SK-N-MC (cell line): ENCODE data around the gene AHRR.

Experiments
- EZH2 ChIP-seq: fragments of 200-600 bp; sonication (generic); IDR thresholded peaks from one replicate; pipeline ENCODE4 v1.6.1; 2017; ENCODE audit warnings: antibody characterized with exemption
- FOXP2 ChIP-seq: optimal IDR thresholded peaks from 2 replicates; pipeline ENCODE3; 2011; ENCODE audit warnings: mild to moderate bottlenecking, moderate library complexity; ENCODE audit not compliant: insufficient read depth; ENCODE audit errors: extremely low read length, control extremely low read depth
- POLR2AphosphoS5 ChIP-seq: IDR thresholded peaks from 2 replicates; pipeline ENCODE4 v1.6.1; 2012; ENCODE audit warnings: mild to moderate bottlenecking, low read depth, low read length, borderline replicate concordance

- TF ChIP-seq EZH2 = no peak
- no peak for TF ChIP-seq POLR2AphosphoS5
- no peak for TF ChIP-seq FOXP2
Observed at GRCh38 chr5:468401-468800, 146.9 kb downstream of the AHRR start.
